Stimulated activated CD8-positive, alpha-beta memory T cell treated with anti-CD3 and anti-CD28 coated beads, Interleukin-7, amount 100 ng/mL, for 1 hour (primary cell): ENCODE results near the gene PFKL.
"Not testable (repeated sequence)": the region's sequence is repeated elsewhere in the genome, so short reads cannot be mapped to it uniquely, and the experiment has no call there.

Experiments used
- DNase-seq, 2 donors: peaks; one replicate each; pipeline ENCODE4 v3.0.0-alpha.2; 2020; ENCODE audit warnings: low read depth in 2 of 2

PFKL gene

GRCh38 chr21:44279354-44280260 is 20.2 kb upstream of the PFKL start:
- no peak for DNase-seq

GRCh38 chr21:44281801-44282200 is 18.1 kb upstream of the PFKL start:
- no peak for DNase-seq

- DNase-seq = no peak
Measured at GRCh38 chr21:44282370-44282769, 17.5 kb upstream of the PFKL start.

GRCh38 chr21:44283211-44283785 is 16.6 kb upstream of the PFKL start:
- DNase-seq = not testable (repeated sequence)

- DNase-seq = no peak
Measured at GRCh38 chr21:44283948-44284347, 15.9 kb upstream of the PFKL start.

- DNase-seq = no peak
Measured at GRCh38 chr21:44285138-44285992, 14.5 kb upstream of the PFKL start, which contains the start of gene AIRE. TSS of gene AIRE (plus strand) at chr21:44285876. CDS start at chr21:44286007, 131 bp downstream.

- DNase-seq = no peak
Measured at GRCh38 chr21:44286086-44286715, 13.7 kb upstream of the PFKL start.

GRCh38 chr21:44286716-44287632 is 12.9 kb upstream of the PFKL start:
- DNase-seq = no peak

GRCh38 chr21:44288251-44289110 is 11.4 kb upstream of the PFKL start:
- no peak for DNase-seq

GRCh38 chr21:44289381-44290010 is 10.4 kb upstream of the PFKL start:
- DNase-seq = no peak

- DNase-seq = no peak
Measured at GRCh38 chr21:44290327-44291077, 9.4 kb upstream of the PFKL start.

GRCh38 chr21:44291078-44291935 is 8.5 kb upstream of the PFKL start:
- DNase-seq = no peak

GRCh38 chr21:44291936-44292811 is 7.7 kb upstream of the PFKL start:
- DNase-seq = no peak

GRCh38 chr21:44292812-44293195 is 7.0 kb upstream of the PFKL start:
- no peak for DNase-seq

- DNase-seq = no peak
Measured at GRCh38 chr21:44293551-44294231, 6.2 kb upstream of the PFKL start.
